HG03139 (cell line): ENCODE measurements around the gene RECK.
"Not testable (repeated sequence)": the region's sequence is repeated elsewhere in the genome, so short reads cannot be mapped to it uniquely, and the experiment has no call there.

Experiments used
- ATAC-seq: cut with Tn5 transposase; IDR thresholded peaks from one replicate; pipeline ENCODE4 v1.9.1; 2021; ENCODE audit not compliant: unreplicated experiment

RECK gene, protein sequence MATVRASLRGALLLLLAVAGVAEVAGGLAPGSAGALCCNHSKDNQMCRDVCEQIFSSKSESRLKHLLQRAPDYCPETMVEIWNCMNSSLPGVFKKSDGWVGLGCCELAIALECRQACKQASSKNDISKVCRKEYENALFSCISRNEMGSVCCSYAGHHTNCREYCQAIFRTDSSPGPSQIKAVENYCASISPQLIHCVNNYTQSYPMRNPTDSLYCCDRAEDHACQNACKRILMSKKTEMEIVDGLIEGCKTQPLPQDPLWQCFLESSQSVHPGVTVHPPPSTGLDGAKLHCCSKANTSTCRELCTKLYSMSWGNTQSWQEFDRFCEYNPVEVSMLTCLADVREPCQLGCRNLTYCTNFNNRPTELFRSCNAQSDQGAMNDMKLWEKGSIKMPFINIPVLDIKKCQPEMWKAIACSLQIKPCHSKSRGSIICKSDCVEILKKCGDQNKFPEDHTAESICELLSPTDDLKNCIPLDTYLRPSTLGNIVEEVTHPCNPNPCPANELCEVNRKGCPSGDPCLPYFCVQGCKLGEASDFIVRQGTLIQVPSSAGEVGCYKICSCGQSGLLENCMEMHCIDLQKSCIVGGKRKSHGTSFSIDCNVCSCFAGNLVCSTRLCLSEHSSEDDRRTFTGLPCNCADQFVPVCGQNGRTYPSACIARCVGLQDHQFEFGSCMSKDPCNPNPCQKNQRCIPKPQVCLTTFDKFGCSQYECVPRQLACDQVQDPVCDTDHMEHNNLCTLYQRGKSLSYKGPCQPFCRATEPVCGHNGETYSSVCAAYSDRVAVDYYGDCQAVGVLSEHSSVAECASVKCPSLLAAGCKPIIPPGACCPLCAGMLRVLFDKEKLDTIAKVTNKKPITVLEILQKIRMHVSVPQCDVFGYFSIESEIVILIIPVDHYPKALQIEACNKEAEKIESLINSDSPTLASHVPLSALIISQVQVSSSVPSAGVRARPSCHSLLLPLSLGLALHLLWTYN

GRCh38 chr9:36036780-36037548, at the start of gene RECK:
Gene RECK, plus strand, starts transcription at chr9:36036913. Its CDS starts 86 bp downstream, at chr9:36036999.
- ATAC-seq: peak; percentile 55

DNA sequence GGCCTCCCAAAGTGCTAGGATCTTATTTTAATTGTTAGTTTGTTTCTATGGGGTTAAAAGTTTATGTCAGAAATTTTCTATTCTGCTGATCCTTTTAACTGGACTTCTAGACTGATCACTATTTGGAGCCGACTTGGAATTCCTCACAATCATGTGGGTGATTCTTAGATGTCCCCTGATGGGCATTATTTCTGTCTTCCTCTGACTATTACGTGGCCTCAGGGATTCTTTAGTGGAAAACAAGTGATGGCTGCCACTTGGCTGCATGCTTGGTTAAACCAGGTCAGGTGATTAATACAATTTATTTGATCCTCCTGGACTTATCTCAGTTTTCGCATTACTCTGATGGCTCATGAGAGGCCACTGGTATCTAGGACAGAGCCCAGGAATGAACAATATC, 46.6 kb upstream of the RECK start:
- ATAC-seq: no peak

GRCh38 chr9:35993136-35993535, 43.6 kb upstream of the RECK start:
- ATAC-seq: not testable (repeated sequence)

DNA sequence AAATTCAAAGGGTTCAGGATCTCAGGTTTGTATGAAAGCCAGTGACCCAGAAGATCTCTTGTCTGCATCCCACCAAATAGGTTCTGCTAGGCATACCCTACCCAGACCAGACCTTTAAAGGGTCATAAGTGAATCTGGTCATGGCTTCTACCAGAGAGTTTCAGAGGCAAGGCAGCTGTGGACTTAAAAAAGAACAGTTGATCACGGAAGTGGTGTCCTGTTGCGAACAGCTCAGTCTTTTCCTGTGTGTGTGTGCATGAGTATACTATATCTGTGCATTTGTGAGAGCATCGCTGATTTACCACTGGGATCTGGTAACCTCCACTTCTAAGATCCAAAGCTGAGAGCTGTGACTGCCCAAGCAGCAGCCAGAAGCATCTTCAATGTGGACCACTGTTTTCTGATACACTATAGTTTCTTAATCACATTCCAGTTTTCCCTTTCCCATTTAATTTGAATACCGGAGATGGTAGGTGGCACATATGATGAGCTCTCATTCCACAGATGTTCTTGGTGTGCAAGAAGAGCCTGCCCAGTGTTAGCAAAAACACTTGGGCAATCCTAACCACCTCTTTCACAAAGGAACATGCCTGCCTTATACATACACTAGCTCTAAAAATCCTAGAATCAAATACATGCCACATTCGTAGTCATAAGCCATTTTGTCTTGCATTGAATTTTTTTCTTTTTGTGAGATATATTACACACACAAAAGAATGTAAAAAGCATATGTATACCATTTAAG, 42.6 kb upstream of the RECK start:
- no peak for ATAC-seq

GRCh38 chr9:35994959-35995358, 41.8 kb upstream of the RECK start:
- no peak for ATAC-seq

- no peak for ATAC-seq
Observed at GRCh38 chr9:35996358-35996970, 40.2 kb upstream of the RECK start.

- ATAC-seq: not testable (repeated sequence)
Observed at GRCh38 chr9:35997016-35997415, 39.7 kb upstream of the RECK start.

GRCh38 chr9:35998333-35998732, 38.4 kb upstream of the RECK start:
- ATAC-seq: no peak

DNA sequence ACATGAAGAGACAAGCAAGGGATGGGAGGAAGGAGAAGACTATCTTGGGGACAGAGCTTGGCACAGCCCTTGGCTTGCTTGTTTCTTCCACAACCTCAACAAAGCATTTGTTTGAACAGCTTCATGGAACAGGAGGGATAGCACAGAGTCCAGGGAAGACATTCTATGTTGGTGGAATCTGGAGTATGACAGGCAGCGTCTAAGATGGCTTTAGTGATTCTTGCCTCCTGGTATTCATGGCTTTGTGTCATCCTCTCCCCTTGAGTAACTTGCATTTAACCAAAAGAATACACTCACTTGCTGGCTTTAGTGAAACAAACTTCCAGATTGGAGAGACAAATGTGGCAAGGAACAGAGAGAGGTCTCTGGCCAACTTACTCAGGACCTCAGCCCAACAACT, 30.8 kb upstream of the RECK start:
- ATAC-seq: no peak

- ATAC-seq: no peak
Observed at GRCh38 chr9:36006549-36007315, 30.0 kb upstream of the RECK start.

GRCh38 chr9:36007316-36007708, 29.4 kb upstream of the RECK start:
- no peak for ATAC-seq

DNA sequence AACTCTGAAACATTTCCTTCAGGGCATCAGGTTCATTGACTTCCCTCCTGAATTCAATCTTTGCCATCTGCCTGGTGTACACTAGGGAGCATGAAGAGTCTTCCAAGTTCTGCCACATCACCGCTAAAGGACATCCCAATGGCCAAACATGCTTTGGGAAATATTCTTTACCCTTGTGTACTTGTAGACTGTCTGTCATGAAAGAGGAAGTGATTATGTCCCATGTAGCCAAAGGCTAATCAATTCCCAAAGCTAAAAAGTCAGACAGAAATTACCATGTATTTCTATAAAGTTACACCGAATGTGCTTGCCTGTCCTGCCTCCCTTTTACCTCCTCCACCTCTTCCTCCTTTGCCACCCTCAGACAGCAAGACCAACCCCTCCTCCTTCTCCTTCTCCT, 28.9 kb upstream of the RECK start:
- ATAC-seq: no peak

GRCh38 chr9:36008774-36009300, 27.9 kb upstream of the RECK start:
- no peak for ATAC-seq

DNA sequence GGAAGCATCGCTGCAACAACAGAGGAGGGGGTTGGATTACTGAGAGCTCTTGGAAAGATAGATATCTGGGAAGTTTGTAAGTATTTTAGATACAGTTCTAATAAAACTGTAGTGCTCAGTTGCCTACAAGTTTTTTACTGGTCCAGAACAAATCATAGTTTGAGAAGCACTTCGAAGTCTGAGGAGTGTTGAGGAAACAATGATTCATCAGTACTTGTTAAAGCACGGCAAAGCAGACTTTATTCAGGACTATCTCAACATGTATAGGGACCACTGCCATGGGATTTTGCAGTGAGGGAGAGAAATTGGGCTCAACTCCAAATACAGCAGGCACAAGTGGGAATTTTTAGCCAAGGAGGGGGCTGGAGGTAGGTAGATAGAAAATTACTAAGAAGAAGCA, 25.3 kb upstream of the RECK start:
- no peak for ATAC-seq

- ATAC-seq: no peak
Observed at GRCh38 chr9:36017278-36017677, 19.4 kb upstream of the RECK start.

DNA sequence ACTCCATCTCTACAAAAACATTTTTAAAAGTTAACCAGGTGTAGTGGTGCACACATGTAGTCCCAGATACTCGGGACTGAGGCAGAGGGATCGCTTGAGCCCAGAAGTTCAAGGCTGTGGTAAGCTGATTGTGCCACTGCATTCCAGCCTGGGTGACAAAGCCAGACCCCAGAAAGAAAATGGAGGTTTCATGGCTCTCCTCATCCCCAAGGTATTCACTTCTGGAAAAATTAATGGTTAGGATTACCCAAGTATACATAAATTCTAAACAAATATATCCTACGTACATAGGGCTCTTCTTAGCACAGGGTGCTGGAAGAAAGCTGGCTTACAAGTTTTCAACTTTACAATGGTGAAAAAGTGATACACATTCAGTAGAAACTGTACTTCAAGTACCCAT, 18.6 kb upstream of the RECK start:
- no peak for ATAC-seq

DNA sequence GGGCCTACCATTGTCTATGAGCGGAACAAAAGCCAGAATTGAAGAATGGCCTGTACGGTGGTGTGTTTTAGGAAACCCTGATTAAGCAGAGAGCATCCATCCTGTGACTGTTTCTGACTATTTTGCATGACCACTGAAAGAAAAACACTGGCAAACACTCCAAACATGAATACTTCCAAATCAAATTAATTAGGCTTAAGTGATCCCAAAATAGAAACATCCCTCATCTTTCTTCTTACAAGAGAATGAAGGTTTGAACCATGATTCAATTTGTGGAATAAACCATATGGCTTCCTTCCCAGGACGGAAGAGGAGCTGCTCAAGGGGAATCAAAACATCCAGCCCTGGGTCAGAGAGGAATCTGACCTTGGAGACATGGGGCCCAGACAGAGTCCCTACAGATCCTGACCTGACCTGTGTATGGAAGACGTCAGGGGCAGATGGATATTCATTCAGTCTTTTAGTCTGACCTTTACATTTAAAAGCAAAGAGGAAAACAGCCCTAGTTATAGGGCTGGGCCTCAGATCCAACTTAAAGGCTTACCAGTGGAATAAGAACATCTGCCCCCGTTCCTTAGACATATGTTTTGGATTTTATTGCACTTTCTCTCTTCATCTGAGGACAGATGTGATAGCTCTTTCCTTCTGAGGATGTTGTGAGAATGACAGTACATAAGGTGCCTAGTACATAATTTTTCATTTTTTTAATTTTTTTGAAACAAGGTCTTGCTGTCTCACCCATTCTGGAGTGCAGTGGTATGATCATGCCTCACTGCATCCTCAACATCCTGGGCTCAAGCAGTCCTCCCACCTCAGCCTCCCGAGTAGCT, 17.6 kb upstream of the RECK start:
- ATAC-seq: no peak

DNA sequence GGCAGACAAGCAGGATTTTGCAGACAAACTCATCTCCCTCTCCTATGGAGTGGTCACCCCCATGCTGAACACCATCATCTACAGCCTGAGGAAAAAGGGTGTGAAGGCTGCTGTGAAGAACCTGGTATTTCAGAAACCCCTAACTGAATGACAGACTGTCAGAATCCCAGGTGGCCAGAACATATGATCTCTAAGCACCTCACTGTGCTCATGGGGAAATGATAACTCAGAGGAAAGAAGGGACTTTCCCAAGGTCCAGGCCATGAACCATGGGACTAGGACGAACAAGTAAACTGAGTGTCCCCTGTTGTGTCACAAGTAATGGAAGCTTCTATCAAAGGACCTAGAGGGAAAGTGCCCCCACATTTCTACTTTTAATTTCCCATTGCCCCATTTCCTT, 14.7 kb upstream of the RECK start:
- no peak for ATAC-seq
